ENCODE results near the gene KPTN. TPM values are rescaled to one million over a fixed set of nuclear protein-coding genes. Genes with fewer than 3 reads are reported as not detected.
A peak's percentile ranks its signal among the peaks of the same experiment; 100 is the strongest.

The KPTN gene
- total and polyA plus RNA-seq, 2 of the 13 experiments (the other 11 are each of a cell fraction or from before 2014, with no cell fraction given), result 9.1 to 13.3 TPM

- H3K27me3 ChIP-seq (ENCODE audit: control insufficient read depth in 1 of 2, insufficient read depth in 2 of 2, low read length in 2 of 2), result peaks cover 5 to 60% of the 10 kb centered on the region in 2 experiments
- DNase-seq (ENCODE audit: low spot score) (no peak), ATAC-seq (no peak), FAIRE-seq (no peak)
- in situ Hi-C loops (cut with HindIII; ENCODE audit: extremely low pct_ligation_motif_present, low pct_unique_long_range_greater_than_20kb) (no loop called here), intact Hi-C loops (cut with micrococcal nuclease; ENCODE audit: unreplicated experiment) (no loop called here)
- H3K4me3 ChIP-seq (replicated peaks in 1 of 3; ENCODE audit: insufficient read depth in 1 of 3, low read depth in 2 of 3, low read length in 3 of 3), result no peak overlapping the region
- no TSS peak for BruUV-seq (replicated peaks)
- TF ChIP-seq, protein P1, sequence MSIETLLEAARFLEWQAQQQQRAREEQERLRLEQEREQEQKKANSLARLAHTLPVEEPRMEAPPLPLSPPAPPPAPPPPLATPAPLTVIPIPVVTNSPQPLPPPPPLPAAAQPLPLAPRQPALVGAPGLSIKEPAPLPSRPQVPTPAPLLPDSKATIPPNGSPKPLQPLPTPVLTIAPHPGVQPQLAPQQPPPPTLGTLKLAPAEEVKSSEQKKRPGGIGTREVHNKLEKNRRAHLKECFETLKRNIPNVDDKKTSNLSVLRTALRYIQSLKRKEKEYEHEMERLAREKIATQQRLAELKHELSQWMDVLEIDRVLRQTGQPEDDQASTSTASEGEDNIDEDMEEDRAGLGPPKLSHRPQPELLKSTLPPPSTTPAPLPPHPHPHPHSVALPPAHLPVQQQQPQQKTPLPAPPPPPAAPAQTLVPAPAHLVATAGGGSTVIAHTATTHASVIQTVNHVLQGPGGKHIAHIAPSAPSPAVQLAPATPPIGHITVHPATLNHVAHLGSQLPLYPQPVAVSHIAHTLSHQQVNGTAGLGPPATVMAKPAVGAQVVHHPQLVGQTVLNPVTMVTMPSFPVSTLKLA (IDR thresholded peaks at IDR 0.05), result peak; percentile 85
- no peak for TF ChIP-seq NFE2L2 (IDR thresholded peaks at IDR 0.05; ENCODE audit: low read length)
- no peak overlapping the region for H2AFZ ChIP-seq (ENCODE audit: low read length)
- no peaks in the 10 kb centered on the region for H4K20me1 ChIP-seq (ENCODE audit: insufficient read depth, low read length)
- 58% methylated on average over 14 of the region's 14 CpGs for WGBS (ENCODE audit: low lambda C conversion rate)
- H3K27ac ChIP-seq (ENCODE audit: extremely low read length, insufficient read depth, low read length), result no peak overlapping the region
- H3K4me2 ChIP-seq (ENCODE audit: low read depth, low read length), result no peak overlapping the region
- POLR2A ChIA-PET, result no interaction called here
- no peak overlapping the region for H3K9ac ChIP-seq (ENCODE audit: insufficient read depth, low read depth, low read length)
- peaks cover 16% of the 10 kb centered on the region for H3K4me1 ChIP-seq (ENCODE audit: insufficient read depth, low read length)
- H3K36me3 ChIP-seq (replicated peaks in 1 of 2; ENCODE audit: control insufficient read depth in 1 of 2, insufficient read depth in 2 of 2, low read length in 2 of 2), result no peaks in the 10 kb centered on the region
- H3K9me3 ChIP-seq (ENCODE audit: low read length), result no peaks in the 10 kb centered on the region
- CTCF ChIA-PET (ENCODE audit: low intra/inter-chr PET ratio, low total read pairs), result no interaction called here
- no peaks in the 10 kb centered on the region for H3K79me2 ChIP-seq (ENCODE audit: insufficient read depth, low read length)
These were observed 24.5 kb downstream of the KPTN start for GRCh38 chr19:47459477-47459876.

- Histone ChIP-seq H4K20me1 (ENCODE audit: insufficient read depth, low read length) (no peaks in the 10 kb centered on the region), H3K27me3 (ENCODE audit: control insufficient read depth in 1 of 2, insufficient read depth in 2 of 2, low read length in 2 of 2) (peaks cover 5 to 55% of the 10 kb centered on the region in 2 experiments), H3K36me3 (replicated peaks in 1 of 2; ENCODE audit: control insufficient read depth in 1 of 2, insufficient read depth in 2 of 2, low read length in 2 of 2) (no peaks in the 10 kb centered on the region), H3K4me3 (replicated peaks in 1 of 3; ENCODE audit: insufficient read depth in 1 of 3, low read depth in 2 of 3, low read length in 3 of 3) (no peak overlapping the region), H3K9me3 (ENCODE audit: low read length) (no peaks in the 10 kb centered on the region), H2AFZ (ENCODE audit: low read length) (no peak overlapping the region), H3K4me2 (ENCODE audit: low read depth, low read length) (no peak overlapping the region), H3K79me2 (ENCODE audit: insufficient read depth, low read length) (no peaks in the 10 kb centered on the region), H3K27ac (ENCODE audit: extremely low read length, insufficient read depth, low read length) (no peak overlapping the region), H3K4me1 (ENCODE audit: insufficient read depth, low read length) (peaks cover 16% of the 10 kb centered on the region), H3K9ac (ENCODE audit: insufficient read depth, low read depth, low read length) (no peak overlapping the region)
- POLR2A ChIA-PET, result no interaction called here
- DNase-seq (ENCODE audit: low spot score), result no peak
- no peak for ATAC-seq
- FAIRE-seq, result no peak
- CTCF ChIA-PET (ENCODE audit: low intra/inter-chr PET ratio, low total read pairs), result no interaction called here
- under 1% methylated on average over 5 of the region's 5 CpGs for WGBS (ENCODE audit: low lambda C conversion rate)
- no TSS peak for BruUV-seq (replicated peaks)
- intact Hi-C loops (cut with micrococcal nuclease; ENCODE audit: unreplicated experiment) (no loop called here), in situ Hi-C loops (cut with HindIII; ENCODE audit: extremely low pct_ligation_motif_present, low pct_unique_long_range_greater_than_20kb) (no loop called here)
- TF ChIP-seq SSRP1 (CRISPR knock-in tag; IDR thresholded peaks at IDR 0.05) (no peak), TMF1 (CRISPR knock-in tag; IDR thresholded peaks at IDR 0.05; ENCODE audit: low read depth) (no peak), MTF2 (CRISPR knock-in tag; IDR thresholded peaks at IDR 0.05; ENCODE audit: borderline replicate concordance) (no peak), ZNF589 (CRISPR knock-in tag; conservative IDR thresholded peaks at IDR 0.05) (no peak), AKNA (CRISPR knock-in tag; IDR thresholded peaks at IDR 0.05; ENCODE audit: borderline replicate concordance) (no peak), ZNF18 (CRISPR knock-in tag; IDR thresholded peaks at IDR 0.05; ENCODE audit: insufficient replicate concordance) (no peak), ISX (CRISPR knock-in tag; conservative IDR thresholded peaks at IDR 0.05) (no peak), KDM2A (CRISPR knock-in tag; IDR thresholded peaks at IDR 0.05; ENCODE audit: borderline replicate concordance, low read depth) (no peak), ZNF747 (CRISPR knock-in tag; IDR thresholded peaks at IDR 0.05; ENCODE audit: borderline replicate concordance) (no peak), ZMAT3 (CRISPR knock-in tag; conservative IDR thresholded peaks at IDR 0.05) (no peak)
These were observed 25.3 kb downstream of the KPTN start for GRCh38 chr19:47458672-47459071.
